Peyer's patch (tissue), 4 donors: ENCODE data around the gene ALDH3A2.

Experiments
- POLR2A ChIP-seq, 2 donors: fragments of 450-650 bp; IDR thresholded peaks; one replicate each; pipeline ENCODE4 v1.5.1; 2017; ENCODE audit warnings: antibody characterized with exemption in 2 of 2, mild to moderate bottlenecking in 2 of 2, moderate library complexity in 2 of 2
- TF ChIP-seq, protein P1 (sequence below), 6 experiments: fragments of 450-650 bp in 4 of 6; fragments of 200-600 bp in 2 of 6; sonication (generic) in 1 of 6; IDR thresholded peaks; one replicate each; pipeline ENCODE4 v1.5.1; 2017 to 2019; ENCODE audit warnings: antibody characterized with exemption in 6 of 6, mild to moderate bottlenecking in 3 of 6, moderate library complexity in 1 of 6

DNA sequence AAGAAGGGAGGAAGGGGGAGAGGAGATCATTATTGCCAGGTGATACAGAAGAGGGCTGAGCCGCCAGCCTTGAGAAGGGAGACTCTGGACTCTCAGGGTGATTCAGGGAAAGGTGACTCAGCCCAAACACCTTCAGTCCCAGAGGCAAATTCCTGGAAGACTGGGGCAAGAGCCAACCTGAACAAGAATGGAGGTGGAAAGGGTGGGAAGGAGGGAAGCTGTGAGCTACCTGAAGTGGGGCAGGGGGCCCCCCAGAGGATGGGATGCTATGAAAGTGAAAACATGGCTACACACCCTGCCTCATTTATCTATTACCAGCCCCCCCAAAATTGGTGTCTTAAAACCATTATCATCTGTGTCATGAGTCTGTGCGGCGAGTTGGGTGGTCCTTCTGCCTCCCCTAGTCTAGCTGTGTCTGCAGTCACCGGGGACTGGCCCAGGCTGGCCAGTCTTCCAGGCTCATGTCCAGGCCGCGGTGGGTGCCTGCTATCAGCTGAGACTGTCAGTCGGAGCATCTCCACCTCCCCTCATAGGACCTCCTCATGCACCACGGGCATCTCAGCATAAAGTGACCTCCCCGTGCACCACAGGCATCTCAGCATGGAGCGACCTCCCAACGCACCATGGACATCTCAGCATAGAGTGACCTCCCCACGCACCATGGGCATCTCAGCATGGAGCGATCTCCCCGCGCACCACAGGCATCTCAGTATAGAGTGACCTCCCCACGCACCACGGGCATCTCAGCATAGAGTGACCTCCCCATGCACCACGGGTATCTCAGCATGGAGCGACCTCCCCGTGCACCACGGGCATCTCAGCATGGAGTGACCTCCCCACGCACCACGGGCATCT lies 71.0 kb downstream of the ALDH3A2 start:
- TF ChIP-seq, protein P1, sequence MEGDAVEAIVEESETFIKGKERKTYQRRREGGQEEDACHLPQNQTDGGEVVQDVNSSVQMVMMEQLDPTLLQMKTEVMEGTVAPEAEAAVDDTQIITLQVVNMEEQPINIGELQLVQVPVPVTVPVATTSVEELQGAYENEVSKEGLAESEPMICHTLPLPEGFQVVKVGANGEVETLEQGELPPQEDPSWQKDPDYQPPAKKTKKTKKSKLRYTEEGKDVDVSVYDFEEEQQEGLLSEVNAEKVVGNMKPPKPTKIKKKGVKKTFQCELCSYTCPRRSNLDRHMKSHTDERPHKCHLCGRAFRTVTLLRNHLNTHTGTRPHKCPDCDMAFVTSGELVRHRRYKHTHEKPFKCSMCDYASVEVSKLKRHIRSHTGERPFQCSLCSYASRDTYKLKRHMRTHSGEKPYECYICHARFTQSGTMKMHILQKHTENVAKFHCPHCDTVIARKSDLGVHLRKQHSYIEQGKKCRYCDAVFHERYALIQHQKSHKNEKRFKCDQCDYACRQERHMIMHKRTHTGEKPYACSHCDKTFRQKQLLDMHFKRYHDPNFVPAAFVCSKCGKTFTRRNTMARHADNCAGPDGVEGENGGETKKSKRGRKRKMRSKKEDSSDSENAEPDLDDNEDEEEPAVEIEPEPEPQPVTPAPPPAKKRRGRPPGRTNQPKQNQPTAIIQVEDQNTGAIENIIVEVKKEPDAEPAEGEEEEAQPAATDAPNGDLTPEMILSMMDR (IDR thresholded peaks at IDR 0.05), result no peak
- no peak for TF ChIP-seq POLR2A (IDR thresholded peaks at IDR 0.05)
